BLaER1 (cell line): ENCODE measurements around the gene HIPK4.

Source experiments
- H3K27ac ChIP-seq: shearing (Covaris generic); formaldehyde crosslinking; 2 replicates; pipeline ENCODE4 v1.8.1; 2022
- H3K27me3 ChIP-seq: shearing (Covaris generic); formaldehyde crosslinking; 2 replicates; pipeline ENCODE4 v1.8.1; 2022
- H3K36me3 ChIP-seq: shearing (Covaris generic); formaldehyde crosslinking; 2 replicates; pipeline ENCODE4 v1.8.1; 2022
- H3K4me1 ChIP-seq: shearing (Covaris generic); formaldehyde crosslinking; 2 replicates; pipeline ENCODE4 v1.8.1; 2022
- H3K4me2 ChIP-seq: shearing (Covaris generic); formaldehyde crosslinking; 2 replicates; pipeline ENCODE4 v1.8.1; 2022
- H3K4me3 ChIP-seq: shearing (Covaris generic); formaldehyde crosslinking; 2 replicates; pipeline ENCODE4 v1.8.1; 2022
- H3K9ac ChIP-seq: shearing (Covaris generic); formaldehyde crosslinking; 2 replicates; pipeline ENCODE4 v1.8.1; 2022
- H3K9me3 ChIP-seq: shearing (Covaris generic); formaldehyde crosslinking; 2 replicates; pipeline ENCODE4 v1.8.1; 2022
- H4K20me1 ChIP-seq: shearing (Covaris generic); formaldehyde crosslinking; 2 replicates; pipeline ENCODE4 v1.8.1; 2022
- Cebpa-rat ChIP-seq: shearing (Covaris generic); IDR thresholded peaks from 2 replicates; pipeline ENCODE4 v1.8.1; 2022

HIPK4 gene

GRCh38 chr19:40393894-40394815 lies 4.2 kb upstream of the HIPK4 start:
- H3K36me3 ChIP-seq = peaks cover 6% of the 10 kb centered on the region; the same call in 1 of the 2 replicates
- no peaks in the 10 kb centered on the region for H3K9me3 ChIP-seq
- no peak overlapping the region for H3K9ac ChIP-seq
- no peaks in the 10 kb centered on the region for H4K20me1 ChIP-seq
- no peak overlapping the region for H3K4me3 ChIP-seq
- no peaks in the 10 kb centered on the region for H3K27me3 ChIP-seq
- no peak overlapping the region for H3K27ac ChIP-seq
- peaks cover 8% of the 10 kb centered on the region; the same call in 1 of the 2 replicates for H3K4me1 ChIP-seq
- no peak overlapping the region for H3K4me2 ChIP-seq
- TF ChIP-seq Cebpa-rat = no peak

GRCh38 chr19:40392894-40393517 lies 3.0 kb upstream of the HIPK4 start:
- H3K36me3 ChIP-seq = peaks cover 6% of the 10 kb centered on the region; the same call in 1 of the 2 replicates
- no peak for TF ChIP-seq Cebpa-rat
- no peaks in the 10 kb centered on the region for H3K9me3 ChIP-seq
- H3K4me2 ChIP-seq = no peak overlapping the region
- H3K4me3 ChIP-seq = no peak overlapping the region
- H3K9ac ChIP-seq = no peak overlapping the region
- H4K20me1 ChIP-seq = no peaks in the 10 kb centered on the region
- H3K27me3 ChIP-seq = no peaks in the 10 kb centered on the region
- H3K27ac ChIP-seq = no peak overlapping the region
- H3K4me1 ChIP-seq = peaks cover 8% of the 10 kb centered on the region; the same call in 1 of the 2 replicates

- no peak overlapping the region for H3K27ac ChIP-seq
- TF ChIP-seq Cebpa-rat = no peak
- no peaks in the 10 kb centered on the region; the same call in 1 of the 2 replicates for H3K36me3 ChIP-seq
These were observed 2.1 kb upstream of the HIPK4 start for GRCh38 chr19:40392123-40392522.

GRCh38 chr19:40389404-40390083 lies 437 bp downstream of the HIPK4 start:
- no peak overlapping the region for H3K4me3 ChIP-seq
- TF ChIP-seq Cebpa-rat = no peak
- no peak overlapping the region for H3K4me2 ChIP-seq
- no peaks in the 10 kb centered on the region for H3K9me3 ChIP-seq
- no peak overlapping the region for H3K27ac ChIP-seq
- no peaks in the 10 kb centered on the region for H3K4me1 ChIP-seq
- no peak overlapping the region for H3K9ac ChIP-seq
- H3K36me3 ChIP-seq = no peaks in the 10 kb centered on the region
- no peaks in the 10 kb centered on the region for H3K27me3 ChIP-seq
- H4K20me1 ChIP-seq = no peaks in the 10 kb centered on the region

More at GRCh38 chr19:40392123-40392522, 2.1 kb upstream of the HIPK4 start:
- Histone ChIP-seq H3K4me3 (no peak overlapping the region), H3K9me3 (no peaks in the 10 kb centered on the region), H3K4me2 (no peak overlapping the region), H3K9ac (no peak overlapping the region), H3K4me1 (peaks cover 8% of the 10 kb centered on the region; the same call in 1 of the 2 replicates), H4K20me1 (no peaks in the 10 kb centered on the region), H3K27me3 (no peaks in the 10 kb centered on the region)

- no peak for TF ChIP-seq Cebpa-rat
- H3K27me3 ChIP-seq = no peaks in the 10 kb centered on the region
- H3K9me3 ChIP-seq = no peaks in the 10 kb centered on the region
- H3K27ac ChIP-seq = no peak overlapping the region
- H3K4me1 ChIP-seq = no peaks in the 10 kb centered on the region
- H3K4me3 ChIP-seq = no peak overlapping the region
- no peak overlapping the region for H3K4me2 ChIP-seq
- no peaks in the 10 kb centered on the region for H3K36me3 ChIP-seq
- no peak overlapping the region for H3K9ac ChIP-seq
- no peaks in the 10 kb centered on the region for H4K20me1 ChIP-seq
These were observed 1.5 kb downstream of the HIPK4 start for GRCh38 chr19:40388481-40388880.

GRCh38 chr19:40387155-40387554 lies 2.8 kb downstream of the HIPK4 start:
- Histone ChIP-seq H3K36me3 (no peaks in the 10 kb centered on the region), H3K4me1 (no peaks in the 10 kb centered on the region), H3K4me2 (no peak overlapping the region), H4K20me1 (no peaks in the 10 kb centered on the region), H3K4me3 (no peak overlapping the region), H3K9me3 (no peaks in the 10 kb centered on the region), H3K27me3 (no peaks in the 10 kb centered on the region), H3K9ac (no peak overlapping the region), H3K27ac (no peak overlapping the region)
- no peak for TF ChIP-seq Cebpa-rat

GRCh38 chr19:40383668-40384248 lies 6.2 kb downstream of the HIPK4 start:
- Histone ChIP-seq H3K9ac (no peak overlapping the region), H3K36me3 (no peaks in the 10 kb centered on the region; the same call in 1 of the 2 replicates), H3K27me3 (no peaks in the 10 kb centered on the region), H3K4me2 (no peak overlapping the region), H3K9me3 (no peaks in the 10 kb centered on the region), H3K4me3 (no peak overlapping the region), H3K4me1 (no peaks in the 10 kb centered on the region), H3K27ac (no peak overlapping the region), H4K20me1 (no peaks in the 10 kb centered on the region)
- TF ChIP-seq Cebpa-rat = no peak

- H3K4me2 ChIP-seq = no peak overlapping the region
- no peaks in the 10 kb centered on the region for H3K4me1 ChIP-seq
- H3K9me3 ChIP-seq = no peaks in the 10 kb centered on the region
- no peak overlapping the region for H3K27ac ChIP-seq
- H3K36me3 ChIP-seq = peaks cover 9% of the 10 kb centered on the region; the same call in 1 of the 2 replicates
- TF ChIP-seq Cebpa-rat = no peak
- no peak overlapping the region for H3K4me3 ChIP-seq
- H4K20me1 ChIP-seq = no peaks in the 10 kb centered on the region
- no peaks in the 10 kb centered on the region for H3K27me3 ChIP-seq
- H3K9ac ChIP-seq = no peak overlapping the region
These were observed 8.7 kb downstream of the HIPK4 start for GRCh38 chr19:40381321-40381720.

GRCh38 chr19:40380199-40381037 lies 9.6 kb downstream of the HIPK4 start:
- Histone ChIP-seq H3K4me2 (no peak overlapping the region), H3K9me3 (no peaks in the 10 kb centered on the region), H4K20me1 (no peaks in the 10 kb centered on the region), H3K36me3 (peaks cover 9% of the 10 kb centered on the region; the same call in 1 of the 2 replicates), H3K4me1 (no peaks in the 10 kb centered on the region), H3K27me3 (no peaks in the 10 kb centered on the region), H3K27ac (no peak overlapping the region), H3K9ac (no peak overlapping the region), H3K4me3 (no peak overlapping the region)
- no peak for TF ChIP-seq Cebpa-rat
